Left lung (tissue), 10 donors: ENCODE data around the gene DNAJC15. TPM values are rescaled to one million over a fixed set of nuclear protein-coding genes. Genes with fewer than 3 reads are reported as not detected.

Source experiments
- ATAC-seq: fragments of 200-7000 bp; cut with Tn5 transposase; one replicate; pipeline ENCODE4 v1.9.1; 2020; ENCODE audit warnings: moderate library complexity
- DNase-seq, 4 donors: peaks; one replicate each; pipeline ENCODE4 v3.0.0-alpha.2; 2013 to 2020
- H3K27ac ChIP-seq, 2 donors: fragments of 200-600 bp; sonication (generic) in 1 of 2; one replicate each; pipeline versions ENCODE4 v1.5.0 to v1.8.0; 2020 to 2021
- H3K27me3 ChIP-seq, 2 donors: fragments of 200-600 bp; sonication (generic) in 1 of 2; one replicate each; pipeline versions ENCODE4 v1.5.0 to v1.8.0; 2020 to 2021
- H3K36me3 ChIP-seq, 2 donors: fragments of 200-600 bp; sonication (generic) in 1 of 2; one replicate each; pipeline versions ENCODE4 v1.5.0 to v1.8.0; 2020 to 2021
- H3K4me1 ChIP-seq, 2 donors: fragments of 200-600 bp; one replicate each; pipeline ENCODE4 v1.8.0; 2021
- H3K4me3 ChIP-seq, 2 donors: fragments of 200-600 bp; sonication (generic) in 1 of 2; one replicate each; pipeline versions ENCODE4 v1.5.0 to v1.8.0; 2020 to 2021; ENCODE audit warnings: mild to moderate bottlenecking in 1 of 2
- H3K9me3 ChIP-seq, 2 donors: fragments of 200-600 bp; sonication (generic) in 1 of 2; one replicate each; pipeline versions ENCODE4 v1.5.0 to v1.8.0; 2020 to 2021
- intact Hi-C, 2 donors: fragments of 100-400 bp; cut with DNase I; formaldehyde crosslinking; loops; one replicate each; pipeline versions ENCODE4 v1.11.2 to v1.14.2; 2022
- polyA plus RNA-seq, 6 donors: library from polyadenylated mRNA; unstranded; fragments of 120-200 nt; gene quantifications; one replicate each; pipeline ENCODE4 v1.2.1, GENCODE V29; 2013; ENCODE audit not compliant: insufficient read length in 6 of 6
- total RNA-seq, 2 donors: library from RNA; stranded (reverse); fragmentation: NEBNext Ultra II Directional; extraction: Animal tissue kit (Norgen Biotek cat#: 25700); gene quantifications; one replicate each; pipeline ENCODE4 v1.2.1, GENCODE V29; 2021
- TF ChIP-seq, protein P1 (sequence below), 2 donors: fragments of 200-600 bp; sonication (generic) in 1 of 2; IDR thresholded peaks; one replicate each; pipeline versions ENCODE4 v1.5.0 to v1.8.0; 2021; ENCODE audit warnings: antibody characterized with exemption in 2 of 2
- donor health status: DM: no; HTN: yes; CAD: no.
- donor health status: DM: no; HTN: no; CAD: no.

DNAJC15 gene
- total and polyA plus RNA-seq, 8 donors = 12.8 to 28.5 (median 21.9) TPM

DNA sequence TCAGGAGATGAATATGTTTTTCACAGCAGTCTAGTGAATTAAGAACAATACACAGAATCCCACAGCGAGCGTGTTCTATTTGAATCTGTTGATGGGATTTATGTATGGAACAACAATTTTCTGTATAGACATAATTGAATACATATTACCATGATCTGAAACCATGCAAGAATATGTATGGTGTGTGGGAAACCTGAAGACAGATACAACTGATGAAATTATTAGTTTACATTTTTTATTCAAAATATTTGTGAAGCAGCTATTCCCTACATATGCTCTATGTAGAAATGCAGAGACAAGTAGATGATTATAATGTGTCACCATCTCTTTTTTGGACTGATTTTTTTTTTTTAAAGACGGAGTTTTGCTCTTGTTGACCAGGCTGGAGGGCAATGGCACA, 91.8 kb downstream of the DNAJC15 start:
- Histone ChIP-seq H3K27ac (no peak overlapping the region), H3K9me3 (no peaks in the 10 kb centered on the region), H3K4me3 (no peak overlapping the region), H3K4me1 (no peaks in the 10 kb centered on the region), H3K36me3 (no peaks in the 10 kb centered on the region), H3K27me3 (no peaks in the 10 kb centered on the region)
- TF ChIP-seq, protein P1, sequence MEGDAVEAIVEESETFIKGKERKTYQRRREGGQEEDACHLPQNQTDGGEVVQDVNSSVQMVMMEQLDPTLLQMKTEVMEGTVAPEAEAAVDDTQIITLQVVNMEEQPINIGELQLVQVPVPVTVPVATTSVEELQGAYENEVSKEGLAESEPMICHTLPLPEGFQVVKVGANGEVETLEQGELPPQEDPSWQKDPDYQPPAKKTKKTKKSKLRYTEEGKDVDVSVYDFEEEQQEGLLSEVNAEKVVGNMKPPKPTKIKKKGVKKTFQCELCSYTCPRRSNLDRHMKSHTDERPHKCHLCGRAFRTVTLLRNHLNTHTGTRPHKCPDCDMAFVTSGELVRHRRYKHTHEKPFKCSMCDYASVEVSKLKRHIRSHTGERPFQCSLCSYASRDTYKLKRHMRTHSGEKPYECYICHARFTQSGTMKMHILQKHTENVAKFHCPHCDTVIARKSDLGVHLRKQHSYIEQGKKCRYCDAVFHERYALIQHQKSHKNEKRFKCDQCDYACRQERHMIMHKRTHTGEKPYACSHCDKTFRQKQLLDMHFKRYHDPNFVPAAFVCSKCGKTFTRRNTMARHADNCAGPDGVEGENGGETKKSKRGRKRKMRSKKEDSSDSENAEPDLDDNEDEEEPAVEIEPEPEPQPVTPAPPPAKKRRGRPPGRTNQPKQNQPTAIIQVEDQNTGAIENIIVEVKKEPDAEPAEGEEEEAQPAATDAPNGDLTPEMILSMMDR (IDR thresholded peaks at IDR 0.05) = no peak
- DNase-seq = no peak
- intact Hi-C loops = no loop called here
- ATAC-seq = no peak

DNA sequence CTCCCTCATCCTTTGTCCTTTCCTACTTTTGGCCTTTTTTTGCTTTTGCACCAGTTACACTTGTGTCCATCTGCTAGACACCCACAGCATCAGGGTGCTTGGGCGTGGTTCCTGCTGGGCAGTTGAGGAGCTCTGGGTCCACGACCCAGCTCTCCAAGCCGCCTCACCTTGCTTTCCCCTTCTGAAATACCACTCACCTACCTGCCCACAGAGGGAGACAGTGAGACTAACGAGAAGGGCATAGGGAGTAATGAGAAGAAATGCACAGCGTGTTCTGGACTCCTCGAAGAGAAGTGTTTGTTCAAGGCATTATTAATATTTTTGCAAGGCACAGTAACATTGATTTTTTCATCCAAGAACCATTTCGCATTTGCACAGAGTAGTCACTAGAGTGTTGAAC, 92.9 kb downstream of the DNAJC15 start:
- Histone ChIP-seq H3K36me3 (no peaks in the 10 kb centered on the region), H3K9me3 (no peaks in the 10 kb centered on the region), H3K4me1 (no peaks in the 10 kb centered on the region), H3K27me3 (no peaks in the 10 kb centered on the region), H3K27ac (no peak overlapping the region), H3K4me3 (no peak overlapping the region)
- DNase-seq (no peak), ATAC-seq (no peak)
- TF ChIP-seq, protein P1 (IDR thresholded peaks at IDR 0.05) = no peak
- intact Hi-C loops = no loop called here

DNA sequence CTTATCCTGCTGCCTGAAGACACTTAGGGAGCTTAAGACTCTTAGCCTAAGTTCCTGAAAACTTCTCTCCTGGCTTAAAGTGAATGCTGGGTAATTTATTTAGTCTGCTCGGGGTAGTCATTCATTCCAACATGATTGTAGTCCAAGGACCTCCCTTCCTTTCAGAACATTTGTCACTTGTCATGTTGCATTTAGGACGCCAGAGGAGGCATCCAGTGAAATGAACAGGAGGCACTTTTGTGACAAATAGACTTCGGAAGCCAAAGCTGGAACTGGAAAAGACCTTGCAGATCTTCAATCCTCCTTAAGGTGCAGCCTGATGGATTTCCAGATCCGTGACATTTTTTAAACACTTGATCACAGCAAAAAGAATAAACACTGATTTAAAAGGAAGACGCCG, 95.1 kb downstream of the DNAJC15 start:
- no peaks in the 10 kb centered on the region for H3K4me1 ChIP-seq
- intact Hi-C loops = no loop called here
- H3K27me3 ChIP-seq = no peaks in the 10 kb centered on the region
- no peak for DNase-seq
- TF ChIP-seq, protein P1 (IDR thresholded peaks at IDR 0.05) = no peak
- no peak for ATAC-seq
- no peaks in the 10 kb centered on the region for H3K36me3 ChIP-seq
- H3K4me3 ChIP-seq = no peak overlapping the region
- H3K9me3 ChIP-seq = no peaks in the 10 kb centered on the region
- no peak overlapping the region for H3K27ac ChIP-seq

DNA sequence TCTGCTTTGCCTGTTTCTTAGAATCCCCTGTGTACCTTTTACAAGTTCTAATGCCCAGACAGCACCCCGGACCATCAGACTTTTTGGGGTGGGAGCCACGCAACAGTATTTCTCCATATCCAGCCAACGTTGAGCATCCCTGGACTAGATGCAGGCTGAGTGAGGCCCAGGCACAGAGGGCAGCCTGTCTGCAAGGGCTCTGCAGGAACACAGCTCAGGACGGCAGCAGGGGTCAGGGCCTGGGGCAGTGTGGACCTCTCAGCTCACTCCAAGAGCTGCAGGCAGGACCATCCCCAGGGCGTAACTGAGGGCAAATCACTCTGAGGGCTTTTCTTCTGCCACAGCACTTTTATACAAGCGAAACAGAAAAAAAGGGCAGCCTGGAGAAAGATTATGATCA, 95.8 kb downstream of the DNAJC15 start:
- Histone ChIP-seq H3K27me3 (no peaks in the 10 kb centered on the region), H3K4me3 (no peak overlapping the region), H3K4me1 (no peaks in the 10 kb centered on the region), H3K36me3 (no peaks in the 10 kb centered on the region), H3K9me3 (no peaks in the 10 kb centered on the region), H3K27ac (no peak overlapping the region)
- TF ChIP-seq, protein P1 (IDR thresholded peaks at IDR 0.05) = no peak
- DNase-seq (no peak), ATAC-seq (no peak)
- intact Hi-C loops = no loop called here

DNA sequence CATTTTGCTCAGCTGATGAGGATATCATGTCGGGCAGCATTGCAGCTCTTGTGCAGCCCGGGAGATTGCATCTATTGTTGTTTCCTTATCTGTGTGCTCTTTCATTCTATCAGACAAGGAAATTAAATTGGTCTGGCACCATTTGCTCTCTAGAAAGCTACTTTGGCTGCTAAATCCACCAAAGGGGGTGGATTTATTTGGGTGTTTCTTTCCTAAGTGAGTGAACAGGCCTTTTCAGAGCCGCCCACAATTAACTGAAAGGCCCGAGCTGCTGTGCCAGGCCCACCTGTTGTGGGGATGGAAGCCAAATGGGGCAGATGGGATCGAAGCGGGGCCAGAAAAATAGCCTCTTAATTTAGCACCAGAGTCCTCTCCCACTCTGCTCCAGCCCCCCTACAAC, 99.4 kb downstream of the DNAJC15 start:
- intact Hi-C loops = no loop called here
- Histone ChIP-seq H3K36me3 (no peaks in the 10 kb centered on the region), H3K9me3 (no peaks in the 10 kb centered on the region), H3K27me3 (peaks cover 0 to 8% of the 10 kb centered on the region in 2 donors), H3K4me1 (no peaks in the 10 kb centered on the region), H3K4me3 (no peak overlapping the region), H3K27ac (no peak overlapping the region)
- DNase-seq (no peak), ATAC-seq (no peak)
- TF ChIP-seq, protein P1 (IDR thresholded peaks at IDR 0.05) = no peak
